ENCODE measurements around the gene RRP15. TPM values are rescaled to one million over a fixed set of nuclear protein-coding genes. Genes with fewer than 3 reads are reported as not detected.

The RRP15 gene, protein sequence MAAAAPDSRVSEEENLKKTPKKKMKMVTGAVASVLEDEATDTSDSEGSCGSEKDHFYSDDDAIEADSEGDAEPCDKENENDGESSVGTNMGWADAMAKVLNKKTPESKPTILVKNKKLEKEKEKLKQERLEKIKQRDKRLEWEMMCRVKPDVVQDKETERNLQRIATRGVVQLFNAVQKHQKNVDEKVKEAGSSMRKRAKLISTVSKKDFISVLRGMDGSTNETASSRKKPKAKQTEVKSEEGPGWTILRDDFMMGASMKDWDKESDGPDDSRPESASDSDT
- total RNA-seq = 4.0 and 6.8 TPM in 2 replicates

DNA sequence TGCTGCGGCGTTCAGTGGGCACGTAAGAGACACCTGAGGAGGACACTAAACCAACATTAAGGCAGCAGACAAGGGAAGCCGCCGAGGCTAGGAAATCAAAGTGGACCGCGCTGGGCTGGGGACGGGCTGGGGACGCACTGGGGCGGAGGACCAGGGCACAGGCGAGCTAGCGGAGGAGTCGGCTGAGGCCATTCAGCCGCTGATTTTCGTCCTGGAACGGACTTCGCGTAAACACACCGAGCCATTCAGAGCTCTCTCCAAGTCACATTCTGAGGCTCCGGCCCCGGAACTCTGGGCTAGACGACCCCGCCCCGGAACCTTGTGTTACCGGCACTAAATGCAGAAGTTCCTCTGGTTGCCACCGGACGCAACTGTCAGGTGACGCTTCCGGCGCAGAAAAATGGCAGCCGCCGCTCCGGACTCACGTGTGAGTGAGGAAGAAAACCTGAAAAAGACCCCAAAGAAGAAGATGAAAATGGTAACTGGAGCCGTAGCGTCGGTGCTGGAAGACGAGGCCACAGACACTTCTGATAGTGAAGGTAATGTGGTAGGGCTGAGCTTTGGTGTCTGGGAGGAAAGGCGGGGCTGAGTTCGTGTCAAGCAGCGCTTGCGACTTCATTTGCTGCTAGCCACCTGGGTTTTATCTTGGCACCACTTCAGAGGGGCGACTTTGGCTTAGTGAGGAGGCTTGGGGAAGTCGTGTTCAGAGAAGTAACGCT lies at the start of gene RRP15:
Gene RRP15 (plus strand): TSS at position 377 of the 719 bp plus-strand sequence. CDS start 24 bp downstream, at position 401.

DNA sequence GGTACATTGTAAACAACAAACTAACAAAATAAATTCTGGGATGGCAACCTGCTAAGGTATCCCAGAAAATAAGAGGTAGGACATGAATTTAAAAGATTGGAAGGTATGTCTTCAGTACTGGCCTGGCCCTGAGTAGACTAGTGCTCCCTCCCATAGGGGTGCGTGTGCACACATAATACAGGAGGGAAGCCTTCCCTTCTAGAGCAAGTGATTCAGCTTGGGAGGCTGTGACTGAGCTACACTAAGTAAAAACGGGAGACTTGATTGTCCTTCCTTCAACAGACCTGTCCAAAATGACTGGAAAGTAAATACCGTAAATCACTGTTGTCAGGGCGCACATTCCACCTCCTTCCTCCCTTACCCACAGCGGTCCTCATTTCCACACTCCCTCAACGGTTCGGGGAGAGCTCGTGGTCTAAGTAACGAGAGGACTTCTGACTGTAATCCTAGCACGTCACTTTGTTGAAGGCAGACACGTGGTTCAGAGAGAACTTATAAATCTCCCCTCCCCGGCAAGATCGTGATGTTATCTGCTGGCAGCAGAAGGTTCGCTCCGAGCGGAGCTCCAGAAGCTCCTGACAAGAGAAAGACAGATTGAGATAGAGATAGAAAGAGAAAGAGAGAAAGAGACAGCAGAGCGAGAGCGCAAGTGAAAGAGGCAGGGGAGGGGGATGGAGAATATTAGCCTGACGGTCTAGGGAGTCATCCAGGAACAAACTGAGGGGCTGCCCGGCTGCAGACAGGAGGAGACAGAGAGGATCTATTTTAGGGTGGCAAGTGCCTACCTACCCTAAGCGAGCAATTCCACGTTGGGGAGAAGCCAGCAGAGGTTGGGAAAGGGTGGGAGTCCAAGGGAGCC lies 60.0 kb downstream of the RRP15 start, which contains the start of gene TGFB2:
Gene TGFB2 (plus strand): TSS at position 523 of the 859 bp plus-strand sequence. CDS start 1,366 bp downstream, outside the sequence.

Other genes starting within 250 kb of the RRP15 start
- 4.9 and 9.9 TPM in 2 replicates for gene TGFB2, start 60.0 kb downstream of the RRP15 start, total RNA-seq